HG03159 (cell line): ENCODE data around the gene DPP10.
"Not testable (repeated sequence)": the region's sequence is repeated elsewhere in the genome, so short reads cannot be mapped to it uniquely, and the experiment has no call there.

Source experiments
- ATAC-seq: cut with Tn5 transposase; IDR thresholded peaks from one replicate; pipeline ENCODE4 v1.9.1; 2021; ENCODE audit warnings: mild to moderate bottlenecking, moderate library complexity; ENCODE audit not compliant: unreplicated experiment

DPP10 gene

GRCh38 chr2:114709936-114710850 lies 267.8 kb downstream of the DPP10 start:
- no peak for ATAC-seq

- ATAC-seq: no peak
These were observed 271.9 kb downstream of the DPP10 start for GRCh38 chr2:114714313-114714712.

- no peak for ATAC-seq
These were observed 274.6 kb downstream of the DPP10 start for GRCh38 chr2:114717049-114717448.

DNA sequence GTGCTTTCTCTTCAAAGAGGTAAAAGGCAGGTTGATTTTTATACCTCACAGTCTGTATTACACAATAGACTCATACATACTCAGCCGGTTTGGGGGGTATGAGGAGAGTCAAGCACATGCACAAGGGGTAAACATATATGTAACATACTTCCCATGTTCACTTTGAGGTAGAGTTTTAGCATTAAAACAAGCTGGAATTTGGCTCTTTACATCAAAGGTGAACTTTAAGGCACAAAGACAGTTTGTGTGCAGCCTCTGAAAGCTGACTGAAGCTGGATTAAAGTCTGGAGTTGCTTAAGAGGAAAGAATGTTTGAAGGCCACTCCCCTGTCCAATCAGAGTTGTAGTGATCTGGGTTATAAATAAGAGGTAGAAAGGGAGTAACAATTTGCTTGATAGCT lies 282.0 kb downstream of the DPP10 start:
- ATAC-seq: no peak

DNA sequence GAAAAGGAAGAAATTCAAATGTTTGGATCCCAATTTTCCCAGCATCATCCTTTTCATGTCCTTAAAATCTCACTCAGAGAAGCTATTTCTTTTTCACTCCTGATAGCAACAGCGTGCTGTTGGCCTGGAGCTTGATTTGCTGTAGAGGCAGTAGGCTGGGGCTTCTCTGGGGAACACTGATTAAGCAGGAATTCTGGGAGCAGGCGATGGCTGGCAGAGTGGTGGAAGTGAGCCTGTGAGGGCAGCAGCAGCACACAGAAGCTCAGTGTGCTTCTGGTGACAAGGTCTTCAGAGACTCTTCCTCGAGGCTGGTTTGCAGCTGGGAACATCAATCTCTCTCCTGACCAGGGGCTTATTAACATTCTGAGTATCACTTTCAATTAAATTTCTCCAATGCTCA lies 284.6 kb downstream of the DPP10 start:
- ATAC-seq: no peak

GRCh38 chr2:114728372-114728771 lies 285.9 kb downstream of the DPP10 start:
- no peak for ATAC-seq

DNA sequence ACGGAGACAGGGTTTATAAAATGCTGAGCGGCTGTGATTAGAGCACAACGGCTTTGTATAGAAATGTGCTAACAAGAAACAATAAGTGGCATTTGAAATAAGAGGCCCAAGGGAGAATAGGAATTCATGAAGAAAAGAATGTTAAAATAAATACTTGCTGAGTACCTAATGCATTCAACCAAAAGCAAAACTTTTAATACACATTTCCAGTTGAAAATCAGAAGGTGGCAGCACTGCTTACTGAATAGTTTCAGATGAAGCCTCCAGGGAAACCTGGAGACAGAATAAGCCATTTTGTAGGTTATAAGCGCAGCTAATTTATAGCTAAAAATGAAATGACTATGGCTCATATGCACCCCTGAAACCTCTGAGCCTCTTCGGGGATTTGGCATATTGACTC lies 286.6 kb downstream of the DPP10 start:
- ATAC-seq: no peak

GRCh38 chr2:114735126-114735525 lies 292.7 kb downstream of the DPP10 start:
- ATAC-seq: no peak

DNA sequence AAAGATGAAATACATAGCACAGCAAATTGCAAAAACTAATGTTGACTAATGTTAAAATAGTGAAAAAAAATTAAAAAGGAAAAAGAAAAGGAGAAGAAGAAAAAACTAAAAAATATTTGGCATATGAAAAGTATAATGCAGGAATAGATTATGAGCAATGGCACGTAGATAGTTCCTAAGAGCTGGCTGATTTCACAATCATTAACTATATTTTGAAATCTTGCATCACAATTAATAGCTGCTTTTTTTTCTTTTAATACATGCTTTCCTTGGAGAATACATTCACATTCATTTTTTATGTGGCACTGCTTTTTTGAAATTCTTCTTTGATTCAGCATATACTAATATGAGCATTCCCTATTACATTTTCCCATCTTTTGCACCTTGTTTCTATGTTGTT lies 299.8 kb downstream of the DPP10 start:
- ATAC-seq: no peak

GRCh38 chr2:114745700-114746099 lies 303.3 kb downstream of the DPP10 start:
- no peak for ATAC-seq

GRCh38 chr2:114748175-114748574 lies 305.7 kb downstream of the DPP10 start:
- ATAC-seq: not testable (repeated sequence)

DNA sequence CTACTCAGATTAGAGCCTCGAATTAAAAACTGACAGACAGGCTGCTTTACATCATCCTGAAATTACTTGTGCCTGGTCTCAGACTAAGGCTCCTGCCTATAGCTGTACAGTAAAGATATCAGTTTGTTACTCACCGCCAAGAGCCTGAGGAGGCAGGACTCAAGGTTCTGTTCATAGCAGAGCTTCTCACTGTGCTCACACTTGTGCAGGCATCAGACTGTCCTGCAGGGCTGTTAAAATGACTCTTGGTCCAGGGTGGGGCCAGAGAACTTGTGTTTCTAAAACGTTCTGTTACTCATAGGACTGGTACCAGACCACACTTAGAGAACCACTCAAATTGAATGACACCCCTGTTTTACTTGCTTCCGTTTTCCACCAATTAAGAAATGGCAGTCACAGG lies 310.0 kb downstream of the DPP10 start:
- ATAC-seq: no peak

- no peak for ATAC-seq
These were observed 310.7 kb downstream of the DPP10 start for GRCh38 chr2:114753145-114753544.

GRCh38 chr2:114754907-114755563 lies 312.6 kb downstream of the DPP10 start:
- ATAC-seq: no peak

DNA sequence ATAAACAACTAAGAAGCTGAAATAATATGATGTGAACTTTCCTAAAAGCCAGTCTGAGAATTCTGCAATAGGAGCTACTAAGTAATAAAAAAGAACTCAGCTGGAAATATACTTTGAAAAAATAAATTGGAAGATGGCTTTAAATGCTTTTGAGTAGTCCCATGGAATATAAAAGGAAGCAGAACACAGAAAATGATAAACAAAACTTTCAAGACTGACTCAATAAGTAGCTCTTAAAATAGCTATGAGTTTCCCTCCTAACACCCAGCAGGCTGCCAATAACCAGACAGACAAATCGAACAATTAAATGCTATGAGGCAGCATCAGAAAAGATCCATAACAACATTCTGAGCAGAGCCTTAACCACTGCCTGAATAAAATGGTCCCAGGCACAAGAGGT lies 319.9 kb downstream of the DPP10 start:
- ATAC-seq: no peak

DNA sequence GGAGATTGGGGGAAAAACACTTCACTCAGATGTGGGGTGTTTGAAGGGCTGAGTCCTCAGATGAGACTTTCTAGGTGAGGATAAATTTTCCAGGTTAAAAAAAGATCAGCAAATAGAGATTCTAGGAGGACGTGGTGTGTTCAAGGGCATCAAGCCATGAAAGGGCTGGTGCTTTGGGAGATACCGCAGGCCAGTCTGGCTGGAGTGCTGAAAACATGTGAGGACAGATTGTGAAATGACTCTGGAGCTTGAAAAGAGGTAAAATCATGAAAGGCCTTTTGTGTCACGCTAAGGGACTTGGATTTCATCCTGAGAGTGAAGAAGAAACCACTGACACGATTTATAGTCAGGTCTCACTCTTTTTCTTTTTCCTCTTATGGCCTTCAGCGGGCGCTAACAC lies 320.5 kb downstream of the DPP10 start:
- no peak for ATAC-seq

GRCh38 chr2:114769110-114769509 lies 326.7 kb downstream of the DPP10 start:
- ATAC-seq: no peak

DNA sequence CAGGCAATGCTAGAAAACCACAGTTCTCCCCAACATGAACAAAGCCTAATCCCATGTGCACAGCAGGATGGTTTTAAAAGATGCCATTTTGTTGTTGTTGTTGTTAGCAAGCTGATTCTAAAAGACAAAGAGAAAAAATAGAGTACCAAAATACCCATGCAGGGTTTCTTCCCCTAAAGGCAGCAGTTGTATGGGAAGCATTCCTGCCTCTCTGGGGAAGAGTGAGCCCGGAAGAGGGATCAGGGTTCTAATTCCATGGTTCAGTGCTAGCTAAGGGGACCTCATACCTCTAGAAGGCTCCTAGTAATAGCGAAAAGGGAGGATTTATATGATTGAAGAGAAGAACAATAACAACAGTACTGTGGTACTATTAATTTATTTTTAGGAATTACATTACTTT lies 327.6 kb downstream of the DPP10 start:
- no peak for ATAC-seq

GRCh38 chr2:114784046-114784445 lies 341.6 kb downstream of the DPP10 start:
- ATAC-seq: no peak

GRCh38 chr2:114784890-114785583 lies 342.6 kb downstream of the DPP10 start:
- ATAC-seq: no peak

DNA sequence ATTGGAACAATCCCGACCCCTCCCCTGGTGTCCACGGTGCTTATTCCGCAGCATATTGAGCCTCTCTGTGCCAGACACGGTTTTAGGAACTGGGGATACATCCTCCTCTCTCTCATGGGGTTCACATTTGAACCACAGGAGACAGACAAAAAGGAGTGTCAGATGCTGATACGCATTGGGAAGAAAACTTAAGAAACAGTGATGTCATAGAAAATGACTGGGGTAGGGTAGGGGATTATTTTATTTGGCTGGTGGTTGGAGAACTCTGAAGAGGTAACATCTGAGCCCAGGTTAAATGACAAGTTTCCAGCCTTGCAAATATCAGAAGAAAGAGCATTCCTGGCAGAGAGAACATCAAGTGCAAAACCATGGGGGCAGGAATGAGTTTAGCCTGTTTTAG lies 344.5 kb downstream of the DPP10 start:
- no peak for ATAC-seq

- ATAC-seq: no peak
These were observed 345.0 kb downstream of the DPP10 start for GRCh38 chr2:114787486-114787885.
